Liver (tissue), 9 donors: ENCODE results near the gene ERICH2. TPM values are rescaled to one million over a fixed set of nuclear protein-coding genes. Genes with fewer than 3 reads are reported as not detected.

Source experiments
- DNase-seq: peaks from one replicate; pipeline ENCODE4 v3.0.0-alpha.2; 2017; ENCODE audit warnings: low spot score
- H3K27ac ChIP-seq, 2 donors: one replicate each; pipeline ENCODE4 v1.7.0; 2013; ENCODE audit warnings: inconsistent platforms in 2 of 2, low read length in 2 of 2, control low read depth in 1 of 2, low read depth in 1 of 2, mild to moderate bottlenecking in 1 of 2
- H3K27me3 ChIP-seq, 4 donors: one replicate each; pipeline versions ENCODE4 v1.6.1 to v1.7.0; 2013; ENCODE audit warnings: low read length in 3 of 4, inconsistent platforms in 1 of 4, mild to moderate bottlenecking in 1 of 4, moderate library complexity in 1 of 4; ENCODE audit not compliant: control insufficient read depth in 4 of 4, insufficient read depth in 4 of 4
- H3K36me3 ChIP-seq, 4 donors: one replicate each; pipeline versions ENCODE4 v1.6.1 to v1.7.0; 2013; ENCODE audit warnings: low read length in 3 of 4, mild to moderate bottlenecking in 3 of 4, low read depth in 1 of 4, moderate library complexity in 1 of 4; ENCODE audit not compliant: control insufficient read depth in 4 of 4, insufficient read depth in 3 of 4
- H3K4me1 ChIP-seq, 4 donors: one replicate each; pipeline versions ENCODE4 v1.6.1 to v1.7.0; 2013; ENCODE audit warnings: low read length in 3 of 4, mild to moderate bottlenecking in 3 of 4, moderate library complexity in 1 of 4; ENCODE audit not compliant: control insufficient read depth in 4 of 4, insufficient read depth in 4 of 4
- H3K4me3 ChIP-seq, 3 donors: one replicate each; pipeline versions ENCODE4 v1.6.1 to v1.7.0; 2013; ENCODE audit warnings: low read length in 3 of 3, control low read depth in 1 of 3, low read depth in 1 of 3, mild to moderate bottlenecking in 1 of 3
- H3K9ac ChIP-seq, 2 donors: one replicate each; pipeline ENCODE4 v1.7.0; 2013; ENCODE audit warnings: low read length in 2 of 2, mild to moderate bottlenecking in 2 of 2, moderate library complexity in 2 of 2, control low read depth in 1 of 2, low read depth in 1 of 2
- H3K9me3 ChIP-seq, 4 donors: one replicate each; pipeline versions ENCODE4 v1.6.1 to v1.7.0; 2013; ENCODE audit warnings: low read length in 3 of 4; ENCODE audit not compliant: control insufficient read depth in 4 of 4
- ATF3 ChIP-seq: IDR thresholded peaks from 2 replicates; pipeline ENCODE4 v1.6.1; 2016; ENCODE audit warnings: antibody characterized with exemption
- CTCF ChIP-seq: fragments of 150-350 bp; IDR thresholded peaks from 2 replicates; pipeline ENCODE4 v1.5.1; 2017; ENCODE audit warnings: improper control_type of control experiment, low read depth, low read length; ENCODE audit not compliant: missing input control
- EGR1 ChIP-seq, 2 donors: IDR thresholded peaks; 2 replicates each; pipeline ENCODE4 v1.6.1; 2016 to 2018; ENCODE audit warnings: antibody characterized with exemption in 2 of 2, low read depth in 2 of 2
- FOXA2 ChIP-seq: IDR thresholded peaks from 2 replicates; pipeline ENCODE4 v1.6.1; 2016; ENCODE audit warnings: antibody characterized with exemption
- GABPA ChIP-seq, 2 donors: IDR thresholded peaks in 1 of 2; conservative IDR thresholded peaks in 1 of 2; 2 replicates each; pipeline ENCODE4 v1.6.1; 2016; ENCODE audit warnings: antibody characterized with exemption in 2 of 2, mild to moderate bottlenecking in 1 of 2, moderate library complexity in 1 of 2
- HNF4A ChIP-seq, 2 donors: conservative IDR thresholded peaks; 2 replicates each; pipeline ENCODE4 v1.6.1; 2016; ENCODE audit warnings: antibody characterized with exemption in 2 of 2, mild to moderate bottlenecking in 2 of 2
- HNF4G ChIP-seq: IDR thresholded peaks from 2 replicates; pipeline ENCODE4 v1.6.1; 2016; ENCODE audit warnings: antibody characterized with exemption
- JUND ChIP-seq, 2 donors: IDR thresholded peaks; 2 replicates each; pipeline ENCODE4 v1.6.1; 2016; ENCODE audit warnings: antibody characterized with exemption in 2 of 2
- NR2F2 ChIP-seq: IDR thresholded peaks from 2 replicates; pipeline ENCODE4 v1.6.1; 2016; ENCODE audit warnings: antibody characterized with exemption
- RAD21 ChIP-seq, 2 donors: IDR thresholded peaks; 2 replicates each; pipeline ENCODE4 v1.6.1; 2016; ENCODE audit warnings: antibody characterized with exemption in 2 of 2, mild to moderate bottlenecking in 2 of 2
- REST ChIP-seq: IDR thresholded peaks from 2 replicates; pipeline ENCODE4 v1.6.1; 2016; ENCODE audit warnings: antibody characterized with exemption, mild to moderate bottlenecking
- RXRA ChIP-seq, 2 donors: IDR thresholded peaks; 2 replicates each; pipeline ENCODE4 v1.6.1; 2017 to 2018; ENCODE audit warnings: antibody characterized with exemption in 2 of 2, mild to moderate bottlenecking in 1 of 2
- SP1 ChIP-seq: IDR thresholded peaks from 2 replicates; pipeline ENCODE4 v1.6.1; 2018; ENCODE audit warnings: antibody characterized with exemption, mild to moderate bottlenecking
- TAF1 ChIP-seq: conservative IDR thresholded peaks from 2 replicates; pipeline ENCODE4 v1.6.1; 2016; ENCODE audit warnings: antibody characterized with exemption, mild to moderate bottlenecking
- YY1 ChIP-seq: IDR thresholded peaks from 2 replicates; pipeline ENCODE4 v1.6.1; 2016; ENCODE audit warnings: antibody characterized with exemption, mild to moderate bottlenecking
- WGBS: extraction: QIAGEN DNeasy Blood & Tissue Kit; methylation state at CpG from one replicate; pipeline ENCODE4 v1.1.7; 2013; 5-methylcytosine and 5-hydroxymethylcytosine counted together
- polyA plus RNA-seq, 2 donors: library from polyadenylated mRNA; stranded (reverse) in 1 of 2; unstranded in 1 of 2; fragments of 200-250 nt in 1 of 2; fragments of >200 nt in 1 of 2; fragmentation: Nextera tagmentation in 1 of 2; extraction: Ambion mirVana in 1 of 2; gene quantifications; one replicate each; pipeline versions ENCODE4 v1.2.1 to v1.2.3, GENCODE V29; 2013 to 2015
- total RNA-seq, 2 donors: library from RNA; depleted of rRNA; stranded (reverse); fragments of >200 nt; gene quantifications; one replicate each; pipeline ENCODE4 v1.2.3, GENCODE V29; 2014
- TF ChIP-seq, protein P1 (sequence below): IDR thresholded peaks from 2 replicates; pipeline ENCODE4 v1.6.1; 2016; ENCODE audit warnings: antibody characterized with exemption
- donor health status: healthy.
- donor health status: healthy.
- donor health status: healthy.
- donor health status: healthy.
- donor health status: healthy.

Gene ERICH2
- total and polyA plus RNA-seq, 4 donors = 0.39 to 3.0 (median 0.42) TPM; not detected in 1

DNA sequence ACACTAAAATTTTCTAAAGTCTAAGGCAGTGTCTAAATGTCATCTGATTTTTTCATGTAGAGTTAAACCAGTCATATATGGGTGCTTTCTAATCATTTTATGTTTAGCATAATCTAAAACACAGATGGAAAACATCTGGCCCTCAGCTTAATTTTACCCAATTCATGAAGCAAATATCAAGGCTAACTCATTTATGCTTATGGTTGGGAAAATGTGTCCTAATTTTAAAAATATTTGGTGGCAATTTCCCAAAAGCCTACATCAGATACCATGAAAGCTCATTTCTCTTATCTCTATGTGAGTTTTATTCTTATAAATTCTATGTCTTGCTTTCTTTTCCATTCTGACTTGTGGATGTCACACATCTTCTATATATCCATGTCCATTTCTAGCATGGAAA is 47.9 kb upstream of the ERICH2 start:
- TF ChIP-seq TAF1 (no peak), ATF3 (no peak), NR2F2 (no peak), GABPA (IDR thresholded peaks at IDR 0.05 in 1 of 2, conservative IDR thresholded peaks at IDR 0.05 in 1 of 2) (no peak), JUND (IDR thresholded peaks at IDR 0.05) (no peak), YY1 (no peak), HNF4G (no peak), REST (no peak), CTCF (no peak)
- TF ChIP-seq, protein P1, sequence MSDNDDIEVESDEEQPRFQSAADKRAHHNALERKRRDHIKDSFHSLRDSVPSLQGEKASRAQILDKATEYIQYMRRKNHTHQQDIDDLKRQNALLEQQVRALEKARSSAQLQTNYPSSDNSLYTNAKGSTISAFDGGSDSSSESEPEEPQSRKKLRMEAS = no peak
- Histone ChIP-seq H3K27me3 (no peaks in the 10 kb centered on the region), H3K4me1 (peaks cover 0 to 1% (median 0%) of the 10 kb centered on the region in 4 donors), H3K27ac (no peak overlapping the region), H3K9ac (no peak overlapping the region), H3K36me3 (no peaks in the 10 kb centered on the region), H3K9me3 (no peaks in the 10 kb centered on the region), H3K4me3 (no peak overlapping the region)
- DNase-seq = no peak

GRCh38 chr2:170723446-170723958 is 46.7 kb upstream of the ERICH2 start:
- no peaks in the 10 kb centered on the region for H3K27me3 ChIP-seq
- H3K36me3 ChIP-seq = no peaks in the 10 kb centered on the region
- H3K4me3 ChIP-seq = no peak overlapping the region
- H3K9ac ChIP-seq = no peak overlapping the region
- no peak for DNase-seq
- no peak overlapping the region for H3K27ac ChIP-seq
- no peaks in the 10 kb centered on the region for H3K9me3 ChIP-seq
- H3K4me1 ChIP-seq = no peaks in the 10 kb centered on the region
- 76% methylated on average over 2 of the region's 2 CpGs for WGBS
- TF ChIP-seq YY1 (no peak), RAD21 (IDR thresholded peaks at IDR 0.05) (no peak), ATF3 (no peak), TAF1 (no peak), SP1 (no peak), HNF4G (no peak), FOXA2 (no peak), CTCF (no peak), EGR1 (IDR thresholded peaks at IDR 0.05; ENCODE audit: low read depth in 2 of 2) (no peak), RXRA (IDR thresholded peaks at IDR 0.05) (no peak), HNF4A (conservative IDR thresholded peaks at IDR 0.05) (no peak), NR2F2 (no peak), REST (no peak), JUND (IDR thresholded peaks at IDR 0.05) (no peak), GABPA (IDR thresholded peaks at IDR 0.05 in 1 of 2, conservative IDR thresholded peaks at IDR 0.05 in 1 of 2) (no peak)
- TF ChIP-seq, protein P1 = no peak
